Gastroesophageal sphincter (tissue), 3 donors: ENCODE data around the gene FGF18.

Experiments used
- EP300 ChIP-seq: sonication (generic); formaldehyde crosslinking; IDR thresholded peaks from one replicate; pipeline ENCODE4 v1.6.1; 2017; ENCODE audit warnings: antibody characterized with exemption, mild to moderate bottlenecking
- POLR2A ChIP-seq, 2 donors: fragments of 450-650 bp; IDR thresholded peaks; one replicate each; pipeline ENCODE4 v1.6.1; 2017; ENCODE audit warnings: antibody characterized with exemption in 2 of 2, mild to moderate bottlenecking in 2 of 2, moderate library complexity in 1 of 2
- POLR2AphosphoS5 ChIP-seq: sonication (generic); formaldehyde crosslinking; IDR thresholded peaks from one replicate; pipeline ENCODE4 v1.6.1; 2017; ENCODE audit warnings: antibody characterized with exemption
- TF ChIP-seq, protein P1 (sequence below), 4 experiments: fragments of 200-600 bp in 2 of 4; fragments of 450-650 bp in 2 of 4; sonication (generic) in 1 of 4; IDR thresholded peaks; one replicate each; pipeline ENCODE4 v1.5.1; 2017 to 2019; ENCODE audit warnings: antibody characterized with exemption in 4 of 4, mild to moderate bottlenecking in 2 of 4, moderate library complexity in 2 of 4

- TF ChIP-seq, protein P1, sequence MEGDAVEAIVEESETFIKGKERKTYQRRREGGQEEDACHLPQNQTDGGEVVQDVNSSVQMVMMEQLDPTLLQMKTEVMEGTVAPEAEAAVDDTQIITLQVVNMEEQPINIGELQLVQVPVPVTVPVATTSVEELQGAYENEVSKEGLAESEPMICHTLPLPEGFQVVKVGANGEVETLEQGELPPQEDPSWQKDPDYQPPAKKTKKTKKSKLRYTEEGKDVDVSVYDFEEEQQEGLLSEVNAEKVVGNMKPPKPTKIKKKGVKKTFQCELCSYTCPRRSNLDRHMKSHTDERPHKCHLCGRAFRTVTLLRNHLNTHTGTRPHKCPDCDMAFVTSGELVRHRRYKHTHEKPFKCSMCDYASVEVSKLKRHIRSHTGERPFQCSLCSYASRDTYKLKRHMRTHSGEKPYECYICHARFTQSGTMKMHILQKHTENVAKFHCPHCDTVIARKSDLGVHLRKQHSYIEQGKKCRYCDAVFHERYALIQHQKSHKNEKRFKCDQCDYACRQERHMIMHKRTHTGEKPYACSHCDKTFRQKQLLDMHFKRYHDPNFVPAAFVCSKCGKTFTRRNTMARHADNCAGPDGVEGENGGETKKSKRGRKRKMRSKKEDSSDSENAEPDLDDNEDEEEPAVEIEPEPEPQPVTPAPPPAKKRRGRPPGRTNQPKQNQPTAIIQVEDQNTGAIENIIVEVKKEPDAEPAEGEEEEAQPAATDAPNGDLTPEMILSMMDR (IDR thresholded peaks at IDR 0.05), result no peak
- TF ChIP-seq EP300, result no peak
- no peak for TF ChIP-seq POLR2A (IDR thresholded peaks at IDR 0.05)
- TF ChIP-seq POLR2AphosphoS5, result no peak
Observed at GRCh38 chr5:171386861-171387344, 32.5 kb upstream of the FGF18 start.
